Measurements from ENCODE around the gene CCL3. TPM values are rescaled to one million over a fixed set of nuclear protein-coding genes. Genes with fewer than 3 reads are reported as not detected.

CCL3 gene
- polyA plus RNA-seq, 1 of the 3 experiments (the other 2 are of a cell fraction), result not detected

DNA sequence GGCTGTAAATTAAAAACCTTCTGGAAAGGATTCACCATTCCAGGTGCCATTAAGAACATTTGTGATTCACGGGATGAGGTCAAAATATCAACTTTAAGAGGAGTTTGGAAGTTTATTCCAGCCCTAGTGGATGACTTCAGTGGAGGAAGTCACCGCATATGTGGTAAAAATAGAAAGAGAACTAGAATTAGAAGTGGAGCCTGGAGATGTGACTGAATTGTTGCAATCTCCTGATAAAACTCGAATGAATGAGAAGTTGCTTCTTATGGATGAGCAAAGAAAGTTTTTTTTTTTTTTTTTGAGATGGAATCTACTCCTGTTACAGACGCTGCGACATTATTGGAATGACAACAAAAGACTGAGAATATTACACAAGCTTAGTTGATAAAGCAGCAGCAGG is 40.4 kb upstream of the CCL3 start:
- ChIA-PET POLR2A (no interaction called here), CTCF (interaction anchor here (0.9 kb wide), 1 partner anchor 19 kb away, joined by 4 read pairs; no protein-coding TSS in a partner anchor)
- H2AFZ ChIP-seq (ENCODE audit: low read depth), result no peak overlapping the region
- H3K36me3 ChIP-seq (replicated peaks in 1 of 2; ENCODE audit: control insufficient read depth in 1 of 2, insufficient read depth in 2 of 2, low read length in 1 of 2), result no peaks in the 10 kb centered on the region
- H3K4me1 ChIP-seq (ENCODE audit: control insufficient read depth in 1 of 2, insufficient read depth in 2 of 2, low read depth in 1 of 2, low read length in 1 of 2), result no peaks in the 10 kb centered on the region
- 12% methylated on average over 5 of the region's 5 CpGs for WGBS (ENCODE audit: low lambda C conversion rate)
- H3K4me3 ChIP-seq (ENCODE audit: low read depth in 2 of 2, low read length in 1 of 2), result no peak overlapping the region
- no peaks in the 10 kb centered on the region for H3K9me3 ChIP-seq
- no peak overlapping the region for H3K27ac ChIP-seq (ENCODE audit: low read depth in 2 of 2, low read length in 1 of 2)
- H3K4me2 ChIP-seq, result no peak overlapping the region
- H4K20me1 ChIP-seq (ENCODE audit: insufficient read depth), result no peaks in the 10 kb centered on the region
- no peaks in the 10 kb centered on the region for H3K27me3 ChIP-seq (ENCODE audit: insufficient read depth)
- H3F3A ChIP-seq (replicated peaks; ENCODE audit: insufficient read depth), result no peaks in the 10 kb centered on the region
- H3K9ac ChIP-seq, result no peak overlapping the region
- DNase-seq, result no peak
- H3K9me2 ChIP-seq, result no peaks in the 10 kb centered on the region
- TF ChIP-seq MXI1 (IDR thresholded peaks at IDR 0.05; ENCODE audit: low read depth, low read length), result no peak
- TF ChIP-seq EZH2phosphoT487 (IDR thresholded peaks at IDR 0.05; ENCODE audit: borderline replicate concordance, low read depth), result no peak
- TF ChIP-seq, protein P1, sequence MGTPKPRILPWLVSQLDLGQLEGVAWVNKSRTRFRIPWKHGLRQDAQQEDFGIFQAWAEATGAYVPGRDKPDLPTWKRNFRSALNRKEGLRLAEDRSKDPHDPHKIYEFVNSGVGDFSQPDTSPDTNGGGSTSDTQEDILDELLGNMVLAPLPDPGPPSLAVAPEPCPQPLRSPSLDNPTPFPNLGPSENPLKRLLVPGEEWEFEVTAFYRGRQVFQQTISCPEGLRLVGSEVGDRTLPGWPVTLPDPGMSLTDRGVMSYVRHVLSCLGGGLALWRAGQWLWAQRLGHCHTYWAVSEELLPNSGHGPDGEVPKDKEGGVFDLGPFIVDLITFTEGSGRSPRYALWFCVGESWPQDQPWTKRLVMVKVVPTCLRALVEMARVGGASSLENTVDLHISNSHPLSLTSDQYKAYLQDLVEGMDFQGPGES (IDR thresholded peaks at IDR 0.05; ENCODE audit: low read depth, low read length), result no peak
- TF ChIP-seq YY1 (IDR thresholded peaks at IDR 0.05; ENCODE audit: low read depth), result no peak
- no peak for TF ChIP-seq ELF1 (IDR thresholded peaks at IDR 0.05)
- TF ChIP-seq PBX3 (IDR thresholded peaks at IDR 0.05), result no peak
- TF ChIP-seq GABPA (IDR thresholded peaks at IDR 0.05; ENCODE audit: low read depth), result no peak
- no peak for TF ChIP-seq USF2 (IDR thresholded peaks at IDR 0.05; ENCODE audit: borderline replicate concordance, low read depth, low read length)
- TF ChIP-seq REST (IDR thresholded peaks at IDR 0.05; ENCODE audit: low read depth, low read length), result no peak
- H3K79me2 ChIP-seq (ENCODE audit: insufficient read depth), result no peaks in the 10 kb centered on the region

- no peak overlapping the region for H3K4me2 ChIP-seq
- H3K27ac ChIP-seq (ENCODE audit: low read depth in 2 of 2, low read length in 1 of 2), result no peak overlapping the region
- no peak overlapping the region for H3K4me3 ChIP-seq (ENCODE audit: low read depth in 2 of 2, low read length in 1 of 2)
- H3K9ac ChIP-seq, result no peak overlapping the region
- H2AFZ ChIP-seq (ENCODE audit: low read depth), result no peak overlapping the region
- ChIA-PET CTCF (interaction anchor here (0.9 kb wide), 1 partner anchor 20 kb away, joined by 4 read pairs; no protein-coding TSS in a partner anchor), POLR2A (no interaction called here)
- H3K4me1 ChIP-seq (ENCODE audit: control insufficient read depth in 1 of 2, insufficient read depth in 2 of 2, low read depth in 1 of 2, low read length in 1 of 2), result no peaks in the 10 kb centered on the region
- H3K27me3 ChIP-seq (ENCODE audit: insufficient read depth), result no peaks in the 10 kb centered on the region
- H3K9me3 ChIP-seq, result no peaks in the 10 kb centered on the region
- H3K79me2 ChIP-seq (ENCODE audit: insufficient read depth), result no peaks in the 10 kb centered on the region
- no peaks in the 10 kb centered on the region for H3K9me2 ChIP-seq
- no peaks in the 10 kb centered on the region for H3K36me3 ChIP-seq (replicated peaks in 1 of 2; ENCODE audit: control insufficient read depth in 1 of 2, insufficient read depth in 2 of 2, low read length in 1 of 2)
- no peaks in the 10 kb centered on the region for H4K20me1 ChIP-seq (ENCODE audit: insufficient read depth)
- H3F3A ChIP-seq (replicated peaks; ENCODE audit: insufficient read depth), result no peaks in the 10 kb centered on the region
- WGBS (ENCODE audit: low lambda C conversion rate), result 0% methylated on average over 1 of the region's 1 CpG
- DNase-seq, result no peak
- TF ChIP-seq FOXM1 (IDR thresholded peaks at IDR 0.05; ENCODE audit: low read depth) (no peak), YY1 (IDR thresholded peaks at IDR 0.05; ENCODE audit: low read depth) (no peak), FOXJ3 (CRISPR knock-in tag; IDR thresholded peaks at IDR 0.05) (no peak), MEF2A (IDR thresholded peaks at IDR 0.05; ENCODE audit: borderline replicate concordance, low read depth) (no peak), RCOR1 (IDR thresholded peaks at IDR 0.05; ENCODE audit: low read length) (no peak), EP300 (IDR thresholded peaks at IDR 0.05; ENCODE audit: borderline replicate concordance in 1 of 2, low read depth in 1 of 2, low read length in 1 of 2) (no peak), USF2 (IDR thresholded peaks at IDR 0.05; ENCODE audit: borderline replicate concordance, low read depth, low read length) (no peak), SMC3 (IDR thresholded peaks at IDR 0.05; ENCODE audit: low read depth, low read length) (no peak), ELF1 (IDR thresholded peaks at IDR 0.05) (no peak), RFX5 (IDR thresholded peaks at IDR 0.05; ENCODE audit: low read length) (no peak), FOSL2 (IDR thresholded peaks at IDR 0.05; ENCODE audit: borderline replicate concordance, low read depth) (no peak), RAD21 (IDR thresholded peaks at IDR 0.05; ENCODE audit: low read length) (no peak), POLR2AphosphoS5 (IDR thresholded peaks at IDR 0.05; ENCODE audit: low read depth, low read length) (no peak)
These were observed 39.7 kb upstream of the CCL3 start for GRCh38 chr17:36129616-36130015.

All from SK-N-SH (cell line).